GM12878 (cell line): Measurements from ENCODE around the gene MPHOSPH8. TPM values are rescaled to one million over a fixed set of nuclear protein-coding genes. Genes with fewer than 3 reads are reported as not detected.
A peak's percentile ranks its signal among the peaks of the same experiment; 100 is the strongest.

ENCODE experiments used
- CREM ChIP-seq: IDR thresholded peaks from 2 replicates; pipeline ENCODE4 v1.6.1; 2014; ENCODE audit warnings: antibody characterized with exemption, low read depth
- ESRRA ChIP-seq: IDR thresholded peaks from 2 replicates; pipeline ENCODE4 v1.6.1; 2012; ENCODE audit warnings: mild to moderate bottlenecking, low read length, improper control_type of control experiment
- HDAC2 ChIP-seq: fragments of 200-600 bp; sonication (generic); IDR thresholded peaks from 2 replicates; pipeline ENCODE4 v1.6.1; 2017
- HDGF ChIP-seq: fragments of 450-650 bp; IDR thresholded peaks from 2 replicates; pipeline ENCODE4 v1.6.1; 2016; ENCODE audit warnings: antibody characterized with exemption
- NFIC ChIP-seq: IDR thresholded peaks from 2 replicates; pipeline ENCODE4 v1.6.1; 2012; ENCODE audit warnings: low read depth, mild to moderate bottlenecking, inconsistent platforms, low read length, moderate library complexity
- POLR2AphosphoS2 ChIP-seq: IDR thresholded peaks from 2 replicates; pipeline ENCODE4 v1.6.1; 2011; ENCODE audit warnings: low read depth, mild to moderate bottlenecking, low read length, improper control_type of control experiment, moderate library complexity
- polyA plus RNA-seq, 11 experiments: library from polyadenylated mRNA; depleted of rRNA in 4 of 11; unstranded in 6 of 11; stranded (reverse) in 5 of 11; fragments of >200 nt; fragmentation: Nextera tagmentation in 4 of 11; fragmentation: Illumina TruSeq in 1 of 11; extraction: Ambion mirVana in 4 of 11; extraction: Trizol in 1 of 11; gene quantifications; 1 replicate in 1 of 11; 2 replicates in 10 of 11; pipeline versions ENCODE4 v1.2.1 to v1.2.3, GENCODE V29; 2011 to 2016; ENCODE audit warnings: inconsistent platforms in 2 of 11, missing spikeins in 2 of 11, low read depth in 1 of 11
- total RNA-seq, 4 experiments: library from RNA; depleted of rRNA in 3 of 4; stranded (reverse); fragments of >200 nt in 3 of 4; fragmentation: Illumina TruSeq in 1 of 4; extraction: Trizol in 1 of 4; gene quantifications; 2 replicates each; pipeline versions ENCODE4 v1.2.1 to v1.2.3, GENCODE V29; 2013 to 2021
- TF ChIP-seq, protein P1 (sequence below): fragments of 150-350 bp; IDR thresholded peaks from 2 replicates; pipeline ENCODE4 v1.6.1; 2014; ENCODE audit warnings: mild to moderate bottlenecking, low read depth, low read length
- TF ChIP-seq, protein P2 (sequence below): fragments of 450-650 bp; IDR thresholded peaks from 2 replicates; pipeline ENCODE4 v1.6.1; 2017; ENCODE audit warnings: borderline replicate concordance
- TF ChIP-seq, protein P3 (sequence below): fragments of 450-650 bp; IDR thresholded peaks from 2 replicates; pipeline ENCODE4 v1.6.1; 2018; ENCODE audit warnings: borderline replicate concordance, mild to moderate bottlenecking; ENCODE audit not compliant: partially characterized antibody

MPHOSPH8 gene
- total and polyA plus RNA-seq, 10 of the 15 experiments (the other 5 are each of a cell fraction or from before 2014, with no cell fraction given): 15.9 to 34.9 (median 26.9) TPM

DNA sequence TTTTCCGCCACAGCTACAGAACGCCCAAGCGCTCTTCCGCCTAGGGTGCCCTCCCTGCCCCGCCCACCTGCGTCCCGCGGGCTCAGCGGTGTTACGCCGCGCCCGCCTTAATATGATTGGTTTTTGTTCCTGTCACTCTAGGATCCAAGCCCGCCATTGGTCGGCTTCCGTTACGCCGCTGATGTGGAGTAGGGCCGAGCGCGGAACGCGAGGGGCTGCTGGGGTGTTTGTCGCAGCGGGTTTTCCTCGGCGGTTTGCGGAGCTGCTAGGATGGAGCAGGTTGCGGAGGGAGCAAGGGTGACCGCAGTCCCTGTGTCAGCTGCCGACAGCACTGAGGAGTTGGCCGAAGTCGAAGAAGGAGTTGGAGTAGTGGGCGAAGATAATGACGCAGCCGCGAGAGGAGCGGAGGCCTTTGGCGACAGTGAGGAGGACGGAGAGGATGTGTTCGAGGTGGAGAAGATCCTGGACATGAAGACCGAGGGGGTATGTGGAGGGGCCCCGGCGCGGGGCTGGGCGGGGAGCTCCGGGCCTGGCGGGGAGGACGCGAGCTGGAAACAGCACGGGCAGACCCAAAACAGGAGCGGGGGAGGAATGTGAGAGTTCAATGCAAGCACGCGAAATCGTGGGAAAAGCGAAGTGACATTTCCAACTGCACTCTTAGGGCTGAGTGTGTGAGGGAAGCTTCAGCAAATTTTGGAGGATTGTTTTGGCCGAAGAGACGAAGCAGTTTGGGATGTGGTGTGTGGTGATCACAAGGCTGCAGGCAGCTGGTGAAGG lies at the start of gene MPHOSPH8 (continued):
- TF ChIP-seq, protein P1, sequence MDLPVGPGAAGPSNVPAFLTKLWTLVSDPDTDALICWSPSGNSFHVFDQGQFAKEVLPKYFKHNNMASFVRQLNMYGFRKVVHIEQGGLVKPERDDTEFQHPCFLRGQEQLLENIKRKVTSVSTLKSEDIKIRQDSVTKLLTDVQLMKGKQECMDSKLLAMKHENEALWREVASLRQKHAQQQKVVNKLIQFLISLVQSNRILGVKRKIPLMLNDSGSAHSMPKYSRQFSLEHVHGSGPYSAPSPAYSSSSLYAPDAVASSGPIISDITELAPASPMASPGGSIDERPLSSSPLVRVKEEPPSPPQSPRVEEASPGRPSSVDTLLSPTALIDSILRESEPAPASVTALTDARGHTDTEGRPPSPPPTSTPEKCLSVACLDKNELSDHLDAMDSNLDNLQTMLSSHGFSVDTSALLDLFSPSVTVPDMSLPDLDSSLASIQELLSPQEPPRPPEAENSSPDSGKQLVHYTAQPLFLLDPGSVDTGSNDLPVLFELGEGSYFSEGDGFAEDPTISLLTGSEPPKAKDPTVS: no peak
- TF ChIP-seq HDAC2 (0 out of 2 replicates have a peak, but pooled peaks have one; percentile 47), POLR2AphosphoS2 (no peak), CREM (peak; percentile 70; the same call in 1 of the 2 replicates), NFIC (no peak), ESRRA (no peak), HDGF (no peak)
- TF ChIP-seq, protein P2, sequence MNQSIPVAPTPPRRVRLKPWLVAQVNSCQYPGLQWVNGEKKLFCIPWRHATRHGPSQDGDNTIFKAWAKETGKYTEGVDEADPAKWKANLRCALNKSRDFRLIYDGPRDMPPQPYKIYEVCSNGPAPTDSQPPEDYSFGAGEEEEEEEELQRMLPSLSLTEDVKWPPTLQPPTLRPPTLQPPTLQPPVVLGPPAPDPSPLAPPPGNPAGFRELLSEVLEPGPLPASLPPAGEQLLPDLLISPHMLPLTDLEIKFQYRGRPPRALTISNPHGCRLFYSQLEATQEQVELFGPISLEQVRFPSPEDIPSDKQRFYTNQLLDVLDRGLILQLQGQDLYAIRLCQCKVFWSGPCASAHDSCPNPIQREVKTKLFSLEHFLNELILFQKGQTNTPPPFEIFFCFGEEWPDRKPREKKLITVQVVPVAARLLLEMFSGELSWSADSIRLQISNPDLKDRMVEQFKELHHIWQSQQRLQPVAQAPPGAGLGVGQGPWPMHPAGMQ: no peak
- TF ChIP-seq, protein P3, sequence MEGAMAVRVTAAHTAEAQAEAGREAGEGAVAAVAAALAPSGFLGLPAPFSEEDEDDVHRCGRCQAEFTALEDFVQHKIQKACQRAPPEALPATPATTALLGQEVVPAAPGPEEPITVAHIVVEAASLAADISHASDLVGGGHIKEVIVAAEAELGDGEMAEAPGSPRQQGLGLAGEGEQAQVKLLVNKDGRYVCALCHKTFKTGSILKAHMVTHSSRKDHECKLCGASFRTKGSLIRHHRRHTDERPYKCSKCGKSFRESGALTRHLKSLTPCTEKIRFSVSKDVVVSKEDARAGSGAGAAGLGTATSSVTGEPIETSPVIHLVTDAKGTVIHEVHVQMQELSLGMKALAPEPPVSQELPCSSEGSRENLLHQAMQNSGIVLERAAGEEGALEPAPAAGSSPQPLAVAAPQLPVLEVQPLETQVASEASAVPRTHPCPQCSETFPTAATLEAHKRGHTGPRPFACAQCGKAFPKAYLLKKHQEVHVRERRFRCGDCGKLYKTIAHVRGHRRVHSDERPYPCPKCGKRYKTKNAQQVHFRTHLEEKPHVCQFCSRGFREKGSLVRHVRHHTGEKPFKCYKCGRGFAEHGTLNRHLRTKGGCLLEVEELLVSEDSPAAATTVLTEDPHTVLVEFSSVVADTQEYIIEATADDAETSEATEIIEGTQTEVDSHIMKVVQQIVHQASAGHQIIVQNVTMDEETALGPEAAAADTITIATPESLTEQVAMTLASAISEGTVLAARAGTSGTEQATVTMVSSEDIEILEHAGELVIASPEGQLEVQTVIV: peak; percentile 25
